Thyroid gland (tissue), 4 donors: ENCODE measurements around the gene PHACTR3.

Source experiments
- POLR2A ChIP-seq, 2 donors: fragments of 450-650 bp; IDR thresholded peaks; one replicate each; pipeline ENCODE4 v1.6.1; 2017; ENCODE audit warnings: antibody characterized with exemption in 2 of 2, mild to moderate bottlenecking in 2 of 2, moderate library complexity in 1 of 2
- TF ChIP-seq, protein P1 (sequence below), 6 experiments: fragments of 200-600 bp in 3 of 6; fragments of 450-650 bp in 3 of 6; sonication (generic) in 3 of 6; IDR thresholded peaks; one replicate each; pipeline ENCODE4 v1.5.1; 2016 to 2019; ENCODE audit warnings: antibody characterized with exemption in 6 of 6, mild to moderate bottlenecking in 2 of 6, inconsistent platforms in 1 of 6, moderate library complexity in 1 of 6

DNA sequence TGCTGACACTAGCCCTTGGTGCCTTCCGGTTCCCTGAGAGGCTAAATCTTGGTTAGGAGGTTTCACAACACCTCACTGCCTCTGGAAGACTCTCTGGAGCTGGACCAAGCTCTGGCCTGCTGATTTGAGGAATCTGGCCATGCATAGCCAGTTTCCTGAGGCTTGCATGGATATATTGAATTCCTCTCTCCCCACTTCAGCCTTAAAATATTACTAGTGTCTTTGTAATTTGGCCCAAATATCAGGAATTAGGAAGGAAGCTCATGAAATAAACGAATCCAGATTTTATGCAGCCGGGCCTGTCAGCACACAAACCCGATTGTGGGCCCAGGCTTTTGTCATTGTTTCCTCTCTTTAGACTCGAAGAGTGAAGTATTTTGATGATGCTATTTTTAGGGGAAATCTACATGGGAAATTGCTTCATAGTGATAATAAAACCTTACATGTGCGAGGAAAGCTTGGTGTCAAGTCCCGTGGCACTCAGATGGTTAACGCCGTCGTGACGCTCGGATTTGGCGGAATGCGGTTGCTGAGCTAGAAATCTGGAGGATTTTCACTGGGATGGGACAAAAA, 144.4 kb downstream of the PHACTR3 start:
- TF ChIP-seq, protein P1, sequence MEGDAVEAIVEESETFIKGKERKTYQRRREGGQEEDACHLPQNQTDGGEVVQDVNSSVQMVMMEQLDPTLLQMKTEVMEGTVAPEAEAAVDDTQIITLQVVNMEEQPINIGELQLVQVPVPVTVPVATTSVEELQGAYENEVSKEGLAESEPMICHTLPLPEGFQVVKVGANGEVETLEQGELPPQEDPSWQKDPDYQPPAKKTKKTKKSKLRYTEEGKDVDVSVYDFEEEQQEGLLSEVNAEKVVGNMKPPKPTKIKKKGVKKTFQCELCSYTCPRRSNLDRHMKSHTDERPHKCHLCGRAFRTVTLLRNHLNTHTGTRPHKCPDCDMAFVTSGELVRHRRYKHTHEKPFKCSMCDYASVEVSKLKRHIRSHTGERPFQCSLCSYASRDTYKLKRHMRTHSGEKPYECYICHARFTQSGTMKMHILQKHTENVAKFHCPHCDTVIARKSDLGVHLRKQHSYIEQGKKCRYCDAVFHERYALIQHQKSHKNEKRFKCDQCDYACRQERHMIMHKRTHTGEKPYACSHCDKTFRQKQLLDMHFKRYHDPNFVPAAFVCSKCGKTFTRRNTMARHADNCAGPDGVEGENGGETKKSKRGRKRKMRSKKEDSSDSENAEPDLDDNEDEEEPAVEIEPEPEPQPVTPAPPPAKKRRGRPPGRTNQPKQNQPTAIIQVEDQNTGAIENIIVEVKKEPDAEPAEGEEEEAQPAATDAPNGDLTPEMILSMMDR (IDR thresholded peaks at IDR 0.05): no peak
- TF ChIP-seq POLR2A (IDR thresholded peaks at IDR 0.05): no peak
